GM21723 (cell line): Measurements from ENCODE around the gene BABAM2.
"Not testable (repeated sequence)": the region's sequence is repeated elsewhere in the genome, so short reads cannot be mapped to it uniquely, and the experiment has no call there.

Experiments
- ATAC-seq: cut with Tn5 transposase; IDR thresholded peaks from one replicate; pipeline ENCODE4 v1.9.1; 2021; ENCODE audit warnings: mild to moderate bottlenecking, moderate library complexity; ENCODE audit not compliant: unreplicated experiment

The BABAM2 gene

GRCh38 chr2:27940090-27940671 is 49.7 kb downstream of the BABAM2 start:
- ATAC-seq, result no peak

- ATAC-seq, result no peak
Measured at GRCh38 chr2:27940982-27941381, 50.5 kb downstream of the BABAM2 start.

GRCh38 chr2:27942612-27943547 is 52.4 kb downstream of the BABAM2 start:
- no peak for ATAC-seq

GRCh38 chr2:27946530-27947060 is 56.1 kb downstream of the BABAM2 start:
- ATAC-seq, result no peak

- ATAC-seq, result no peak
Measured at GRCh38 chr2:27952070-27952469, 61.5 kb downstream of the BABAM2 start.

- ATAC-seq, result no peak
Measured at GRCh38 chr2:27953077-27953476, 62.5 kb downstream of the BABAM2 start.

GRCh38 chr2:27954221-27954673 is 63.7 kb downstream of the BABAM2 start:
- no peak for ATAC-seq

- no peak for ATAC-seq
Measured at GRCh38 chr2:27954771-27955383, 64.3 kb downstream of the BABAM2 start.

- no peak for ATAC-seq
Measured at GRCh38 chr2:27955384-27956161, 65.0 kb downstream of the BABAM2 start.

- ATAC-seq, result no peak
Measured at GRCh38 chr2:27956888-27957287, 66.4 kb downstream of the BABAM2 start.

GRCh38 chr2:27958711-27959378 is 68.3 kb downstream of the BABAM2 start:
- ATAC-seq, result no peak

GRCh38 chr2:27959496-27959895 is 69.0 kb downstream of the BABAM2 start:
- no peak for ATAC-seq

GRCh38 chr2:27960237-27960912 is 69.8 kb downstream of the BABAM2 start:
- ATAC-seq, result no peak

- no peak for ATAC-seq
Measured at GRCh38 chr2:27962006-27962405, 71.5 kb downstream of the BABAM2 start.

- ATAC-seq, result no peak
Measured at GRCh38 chr2:27963472-27963871, 72.9 kb downstream of the BABAM2 start.

GRCh38 chr2:27964067-27964466 is 73.5 kb downstream of the BABAM2 start:
- no peak for ATAC-seq

- ATAC-seq, result no peak
Measured at GRCh38 chr2:27965841-27966240, 75.3 kb downstream of the BABAM2 start.

GRCh38 chr2:27966466-27966865 is 75.9 kb downstream of the BABAM2 start:
- no peak for ATAC-seq

GRCh38 chr2:27967076-27967475 is 76.5 kb downstream of the BABAM2 start:
- no peak for ATAC-seq

- not testable (repeated sequence) for ATAC-seq
Measured at GRCh38 chr2:27968045-27968444, 77.5 kb downstream of the BABAM2 start.
